Retinal pigment epithelial cell (primary cell): ENCODE measurements around the gene FOXK1.

Experiments
- DNase-seq: peaks from one replicate; pipeline ENCODE4 v3.0.0-alpha.2; 2010; ENCODE audit warnings: low read depth
- H3K4me3 ChIP-seq: 2 replicates; pipeline ENCODE4 v1.5.1; 2011; ENCODE audit warnings: mild to moderate bottlenecking, low read length, control low read depth, moderate library complexity
- CTCF ChIP-seq: conservative IDR thresholded peaks from 2 replicates; pipeline ENCODE4 v1.5.1; 2011; ENCODE audit warnings: low read depth, low read length, control low read depth, inconsistent platforms

The FOXK1 gene

DNA sequence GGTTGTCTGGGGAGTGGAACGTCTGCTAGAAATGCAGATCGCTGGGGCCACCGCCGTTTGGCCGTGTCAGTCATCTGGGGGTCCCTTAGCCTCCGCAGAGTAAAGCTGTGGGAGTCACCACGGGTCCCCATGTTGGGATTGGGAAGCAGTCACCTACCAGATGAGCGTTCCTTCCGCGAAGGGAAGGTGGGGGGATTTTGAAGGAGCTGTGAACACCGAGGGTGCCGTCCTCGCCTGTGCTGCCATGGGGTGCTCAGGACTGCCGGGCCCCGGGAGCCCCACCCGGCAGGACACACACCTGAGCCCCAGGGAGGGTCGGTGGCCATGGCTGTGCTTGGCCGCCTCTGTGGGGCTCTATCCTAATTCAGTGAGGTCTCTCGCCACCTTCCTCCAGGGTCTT is 47.2 kb downstream of the FOXK1 start:
- no peak overlapping the region for H3K4me3 ChIP-seq
- DNase-seq, result no peak
- no peak for TF ChIP-seq CTCF

DNA sequence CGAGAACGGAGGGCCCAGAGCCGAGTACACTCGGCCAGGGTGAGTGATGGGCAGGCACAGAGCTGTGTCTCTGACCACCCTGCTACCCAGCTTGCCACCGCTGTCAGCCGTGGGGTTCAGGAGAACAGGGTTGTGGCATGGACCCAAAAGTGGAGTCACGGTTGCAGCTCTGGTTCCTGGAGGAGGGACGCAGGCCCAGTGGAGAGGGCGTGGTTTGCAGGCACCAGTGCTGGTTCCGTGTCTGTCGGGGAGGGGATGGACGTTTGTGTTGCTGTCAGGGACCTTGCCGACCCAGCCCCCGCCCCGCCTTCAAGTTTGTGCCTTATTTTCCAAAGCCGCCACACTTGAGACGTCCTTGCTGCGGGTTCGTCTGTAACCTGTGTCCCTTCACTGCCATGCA is 48.2 kb downstream of the FOXK1 start:
- no peak overlapping the region for H3K4me3 ChIP-seq
- no peak for DNase-seq
- no peak for TF ChIP-seq CTCF

DNA sequence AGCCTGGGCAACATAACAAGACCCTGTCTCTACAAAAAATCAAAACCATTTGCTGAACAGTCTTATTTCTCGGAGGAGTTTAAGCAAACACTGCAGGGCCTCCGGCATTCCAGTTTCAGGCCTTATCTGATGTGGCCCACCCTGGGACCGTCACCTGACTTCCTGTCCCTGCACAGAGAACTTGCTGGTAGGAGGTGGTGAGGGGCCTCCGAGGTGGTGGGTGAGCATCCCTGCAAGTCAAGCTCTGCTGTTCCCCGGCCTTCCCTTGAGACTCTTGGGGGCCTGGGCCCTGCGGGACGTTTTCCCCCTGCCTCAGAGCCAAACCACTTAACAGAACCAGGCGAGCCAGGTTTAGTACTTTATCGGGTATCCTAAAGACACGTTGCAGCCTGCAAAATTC is 48.9 kb downstream of the FOXK1 start:
- no peak for TF ChIP-seq CTCF
- no peak for DNase-seq
- no peak overlapping the region for H3K4me3 ChIP-seq

- no peak overlapping the region for H3K4me3 ChIP-seq
- no peak for TF ChIP-seq CTCF
- DNase-seq, result no peak
Observed at GRCh38 chr7:4731803-4732202, 49.7 kb downstream of the FOXK1 start.

- no peak overlapping the region for H3K4me3 ChIP-seq
- TF ChIP-seq CTCF, result no peak
- no peak for DNase-seq
Observed at GRCh38 chr7:4733936-4734528, 51.9 kb downstream of the FOXK1 start.

DNA sequence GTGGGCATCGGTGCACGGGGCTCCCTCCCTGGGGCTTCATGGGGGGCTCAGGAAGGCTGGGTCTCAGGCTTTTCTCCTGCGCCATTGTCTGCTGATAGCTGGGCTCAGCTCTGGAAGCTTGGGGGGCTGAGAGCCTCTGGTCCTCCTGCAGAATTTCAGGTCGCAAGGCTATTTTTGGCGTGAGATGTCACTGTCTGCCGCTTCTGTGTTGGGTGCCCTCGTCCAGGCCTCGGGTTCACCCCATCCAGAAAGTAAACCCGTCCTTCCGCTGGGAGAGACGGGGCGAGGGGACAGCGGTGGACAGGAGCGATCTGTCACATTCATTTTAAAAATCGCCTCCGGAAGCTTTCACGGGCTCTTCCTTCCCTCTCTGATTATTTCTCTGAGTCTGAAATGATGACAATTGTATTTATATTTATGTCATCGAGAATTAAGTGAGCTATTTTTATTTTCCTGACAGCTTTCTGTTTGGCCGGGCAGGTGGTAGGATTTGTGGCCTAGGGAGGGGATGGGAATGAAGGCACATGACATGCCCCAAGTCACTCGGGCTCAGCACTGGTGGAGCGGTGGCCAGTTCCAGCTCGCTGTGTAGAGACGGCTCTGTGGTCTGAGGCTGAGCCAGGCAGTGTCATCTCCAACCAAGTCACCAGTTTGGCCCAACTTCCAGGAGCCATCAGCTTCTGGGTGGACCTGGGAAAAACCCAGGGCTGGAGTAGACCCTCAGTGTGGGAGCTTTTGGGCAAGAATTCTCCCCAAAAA is 52.7 kb downstream of the FOXK1 start:
- TF ChIP-seq CTCF, result no peak
- no peak overlapping the region for H3K4me3 ChIP-seq

DNA sequence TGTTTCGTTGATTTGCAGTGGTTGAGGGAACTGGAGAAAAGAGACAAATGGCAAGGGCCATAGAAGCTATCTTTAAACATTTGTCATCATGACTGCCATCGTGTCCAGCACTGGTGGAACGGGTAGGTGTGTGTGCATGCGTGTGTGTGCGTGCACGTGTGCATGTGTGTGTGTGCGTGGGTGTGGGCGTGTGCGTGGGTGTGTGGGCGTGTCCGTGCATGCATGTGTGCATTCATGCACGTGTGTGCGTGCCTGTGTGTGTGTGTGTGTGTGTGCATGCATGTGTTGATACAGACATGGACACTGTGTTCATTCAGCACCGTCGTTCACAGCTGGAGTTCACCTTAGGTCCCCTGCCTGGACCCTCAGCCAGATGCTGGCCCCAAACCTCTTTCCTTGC is 55.2 kb downstream of the FOXK1 start:
- no peak overlapping the region for H3K4me3 ChIP-seq
- DNase-seq, result no peak
- TF ChIP-seq CTCF, result no peak

More for the DNA sequence above, 52.7 kb downstream of the FOXK1 start:
- DNase-seq, result peak; percentile 93
